B cell (primary cell): ENCODE data around the gene LCOR.

ENCODE experiments used
- EZH2 ChIP-seq: IDR thresholded peaks from 2 replicates; pipeline ENCODE4 v1.6.1; 2012; ENCODE audit warnings: borderline replicate concordance, low read depth, mild to moderate bottlenecking, moderate library complexity, low read length; ENCODE audit not compliant: insufficient read depth, poor library complexity, severe bottlenecking
- TF ChIP-seq, protein P1 (sequence below): fragments of 200-600 bp; IDR thresholded peaks from one replicate; pipeline ENCODE4 v1.8.0; 2022; ENCODE audit warnings: antibody characterized with exemption, mild to moderate bottlenecking

DNA sequence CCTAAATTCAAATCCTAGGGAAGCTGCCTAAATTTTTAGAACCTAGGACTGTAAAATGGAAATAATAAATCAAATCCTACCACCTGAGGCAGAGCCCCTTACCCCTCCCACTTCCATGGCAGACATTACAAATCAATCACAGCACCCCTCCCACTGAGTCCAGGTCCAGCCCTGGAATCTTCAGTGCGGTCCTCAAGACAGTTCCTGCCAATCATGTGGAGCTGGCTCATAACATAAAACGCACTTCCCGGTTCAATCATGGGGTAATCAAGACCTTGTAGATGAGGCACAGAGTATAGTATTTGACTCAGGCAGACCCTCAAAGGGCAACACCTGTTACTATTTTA is 196.7 kb downstream of the LCOR start:
- TF ChIP-seq EZH2 = no peak
- TF ChIP-seq, protein P1, sequence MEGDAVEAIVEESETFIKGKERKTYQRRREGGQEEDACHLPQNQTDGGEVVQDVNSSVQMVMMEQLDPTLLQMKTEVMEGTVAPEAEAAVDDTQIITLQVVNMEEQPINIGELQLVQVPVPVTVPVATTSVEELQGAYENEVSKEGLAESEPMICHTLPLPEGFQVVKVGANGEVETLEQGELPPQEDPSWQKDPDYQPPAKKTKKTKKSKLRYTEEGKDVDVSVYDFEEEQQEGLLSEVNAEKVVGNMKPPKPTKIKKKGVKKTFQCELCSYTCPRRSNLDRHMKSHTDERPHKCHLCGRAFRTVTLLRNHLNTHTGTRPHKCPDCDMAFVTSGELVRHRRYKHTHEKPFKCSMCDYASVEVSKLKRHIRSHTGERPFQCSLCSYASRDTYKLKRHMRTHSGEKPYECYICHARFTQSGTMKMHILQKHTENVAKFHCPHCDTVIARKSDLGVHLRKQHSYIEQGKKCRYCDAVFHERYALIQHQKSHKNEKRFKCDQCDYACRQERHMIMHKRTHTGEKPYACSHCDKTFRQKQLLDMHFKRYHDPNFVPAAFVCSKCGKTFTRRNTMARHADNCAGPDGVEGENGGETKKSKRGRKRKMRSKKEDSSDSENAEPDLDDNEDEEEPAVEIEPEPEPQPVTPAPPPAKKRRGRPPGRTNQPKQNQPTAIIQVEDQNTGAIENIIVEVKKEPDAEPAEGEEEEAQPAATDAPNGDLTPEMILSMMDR = no peak
